ENCODE measurements around the gene EXOC4.

Gene EXOC4

GRCh38 chr7:133429371-133429770 is 176.5 kb downstream of the EXOC4 start:
- no peak for DNase-seq (ENCODE audit: low read depth)
- H3K36me3 ChIP-seq (ENCODE audit: control insufficient read depth, insufficient read depth, low read length, severe bottlenecking) = no peaks in the 10 kb centered on the region
- H3K4me1 ChIP-seq (ENCODE audit: control insufficient read depth, insufficient read depth, low read length) = peaks cover 23% of the 10 kb centered on the region
- H3K9me3 ChIP-seq (ENCODE audit: control insufficient read depth, low read length) = no peaks in the 10 kb centered on the region
- H3K27me3 ChIP-seq (replicated peaks; ENCODE audit: control insufficient read depth, insufficient read depth, low read length) = no peaks in the 10 kb centered on the region
- no peak overlapping the region for H3K9ac ChIP-seq (ENCODE audit: low read length)
- no peak overlapping the region for H3K4me3 ChIP-seq (ENCODE audit: low read length)

GRCh38 chr7:133431134-133431724 is 178.4 kb downstream of the EXOC4 start:
- Histone ChIP-seq H3K36me3 (ENCODE audit: control insufficient read depth, insufficient read depth, low read length, severe bottlenecking) (no peaks in the 10 kb centered on the region), H3K4me1 (ENCODE audit: control insufficient read depth, insufficient read depth, low read length) (peaks cover 40% of the 10 kb centered on the region)
- DNase-seq (ENCODE audit: low read depth) = no peak

GRCh38 chr7:133433165-133433812 is 180.4 kb downstream of the EXOC4 start:
- DNase-seq (ENCODE audit: low read depth) = no peak
- no peaks in the 10 kb centered on the region for H3K9me3 ChIP-seq (ENCODE audit: control insufficient read depth, low read length)
- H3K4me3 ChIP-seq (ENCODE audit: low read length) = no peak overlapping the region
- H3K36me3 ChIP-seq (ENCODE audit: control insufficient read depth, insufficient read depth, low read length, severe bottlenecking) = no peaks in the 10 kb centered on the region
- peaks cover 44% of the 10 kb centered on the region for H3K4me1 ChIP-seq (ENCODE audit: control insufficient read depth, insufficient read depth, low read length)
- no peaks in the 10 kb centered on the region for H3K27me3 ChIP-seq (replicated peaks; ENCODE audit: control insufficient read depth, insufficient read depth, low read length)
- no peak overlapping the region for H3K9ac ChIP-seq (ENCODE audit: low read length)

More at GRCh38 chr7:133431134-133431724, 178.4 kb downstream of the EXOC4 start:
- Histone ChIP-seq H3K9me3 (ENCODE audit: control insufficient read depth, low read length) (no peaks in the 10 kb centered on the region), H3K9ac (ENCODE audit: low read length) (no peak overlapping the region), H3K4me3 (ENCODE audit: low read length) (no peak overlapping the region), H3K27me3 (replicated peaks; ENCODE audit: control insufficient read depth, insufficient read depth, low read length) (no peaks in the 10 kb centered on the region)

GRCh38 chr7:133434246-133434865 is 181.5 kb downstream of the EXOC4 start:
- peak overlapping the region; percentile 86 for H3K9ac ChIP-seq (ENCODE audit: low read length)
- H3K4me3 ChIP-seq (ENCODE audit: low read length) = no peak overlapping the region
- no peaks in the 10 kb centered on the region for H3K36me3 ChIP-seq (ENCODE audit: control insufficient read depth, insufficient read depth, low read length, severe bottlenecking)
- peak; percentile 81 for DNase-seq (ENCODE audit: low read depth)
- H3K4me1 ChIP-seq (ENCODE audit: control insufficient read depth, insufficient read depth, low read length) = peaks cover 38% of the 10 kb centered on the region
- H3K27me3 ChIP-seq (replicated peaks; ENCODE audit: control insufficient read depth, insufficient read depth, low read length) = no peaks in the 10 kb centered on the region
- H3K9me3 ChIP-seq (ENCODE audit: control insufficient read depth, low read length) = no peaks in the 10 kb centered on the region

- no peaks in the 10 kb centered on the region for H3K27me3 ChIP-seq (replicated peaks; ENCODE audit: control insufficient read depth, insufficient read depth, low read length)
- no peaks in the 10 kb centered on the region for H3K36me3 ChIP-seq (ENCODE audit: control insufficient read depth, insufficient read depth, low read length, severe bottlenecking)
- DNase-seq (ENCODE audit: low read depth) = peak; percentile 95
- H3K4me3 ChIP-seq (ENCODE audit: low read length) = peak overlapping the region; percentile 50
- H3K9me3 ChIP-seq (ENCODE audit: control insufficient read depth, low read length) = no peaks in the 10 kb centered on the region
- H3K4me1 ChIP-seq (ENCODE audit: control insufficient read depth, insufficient read depth, low read length) = peaks cover 39% of the 10 kb centered on the region
- peak overlapping the region; percentile 86 for H3K9ac ChIP-seq (ENCODE audit: low read length)
These were observed 183.1 kb downstream of the EXOC4 start for GRCh38 chr7:133436014-133436428.

- no peaks in the 10 kb centered on the region for H3K36me3 ChIP-seq (ENCODE audit: control insufficient read depth, insufficient read depth, low read length, severe bottlenecking)
- no peak for DNase-seq (ENCODE audit: low read depth)
- H3K4me3 ChIP-seq (ENCODE audit: low read length) = no peak overlapping the region
- peaks cover 39% of the 10 kb centered on the region for H3K4me1 ChIP-seq (ENCODE audit: control insufficient read depth, insufficient read depth, low read length)
- no peaks in the 10 kb centered on the region for H3K9me3 ChIP-seq (ENCODE audit: control insufficient read depth, low read length)
- no peak overlapping the region for H3K9ac ChIP-seq (ENCODE audit: low read length)
- no peaks in the 10 kb centered on the region for H3K27me3 ChIP-seq (replicated peaks; ENCODE audit: control insufficient read depth, insufficient read depth, low read length)
These were observed 184.7 kb downstream of the EXOC4 start for GRCh38 chr7:133437544-133437943.

- H3K9me3 ChIP-seq (ENCODE audit: control insufficient read depth, low read length) = no peaks in the 10 kb centered on the region
- H3K4me1 ChIP-seq (ENCODE audit: control insufficient read depth, insufficient read depth, low read length) = peaks cover 6% of the 10 kb centered on the region
- H3K9ac ChIP-seq (ENCODE audit: low read length) = no peak overlapping the region
- H3K36me3 ChIP-seq (ENCODE audit: control insufficient read depth, insufficient read depth, low read length, severe bottlenecking) = no peaks in the 10 kb centered on the region
- DNase-seq (ENCODE audit: low read depth) = no peak
- no peak overlapping the region for H3K4me3 ChIP-seq (ENCODE audit: low read length)
- H3K27me3 ChIP-seq (replicated peaks; ENCODE audit: control insufficient read depth, insufficient read depth, low read length) = no peaks in the 10 kb centered on the region
These were observed 189.9 kb downstream of the EXOC4 start for GRCh38 chr7:133442818-133443217.

- H3K4me3 ChIP-seq (ENCODE audit: low read length) = no peak overlapping the region
- no peaks in the 10 kb centered on the region for H3K36me3 ChIP-seq (ENCODE audit: control insufficient read depth, insufficient read depth, low read length, severe bottlenecking)
- H3K27me3 ChIP-seq (replicated peaks; ENCODE audit: control insufficient read depth, insufficient read depth, low read length) = no peaks in the 10 kb centered on the region
- H3K9ac ChIP-seq (ENCODE audit: low read length) = no peak overlapping the region
- no peaks in the 10 kb centered on the region for H3K4me1 ChIP-seq (ENCODE audit: control insufficient read depth, insufficient read depth, low read length)
- H3K9me3 ChIP-seq (ENCODE audit: control insufficient read depth, low read length) = no peaks in the 10 kb centered on the region
- DNase-seq (ENCODE audit: low read depth) = no peak
These were observed 192.7 kb downstream of the EXOC4 start for GRCh38 chr7:133445617-133446016.

GRCh38 chr7:133448012-133448411 is 195.1 kb downstream of the EXOC4 start:
- Histone ChIP-seq H3K27me3 (replicated peaks; ENCODE audit: control insufficient read depth, insufficient read depth, low read length) (no peaks in the 10 kb centered on the region), H3K9me3 (ENCODE audit: control insufficient read depth, low read length) (no peaks in the 10 kb centered on the region), H3K9ac (ENCODE audit: low read length) (no peak overlapping the region), H3K4me3 (ENCODE audit: low read length) (no peak overlapping the region), H3K4me1 (ENCODE audit: control insufficient read depth, insufficient read depth, low read length) (no peaks in the 10 kb centered on the region), H3K36me3 (ENCODE audit: control insufficient read depth, insufficient read depth, low read length, severe bottlenecking) (no peaks in the 10 kb centered on the region)
- DNase-seq (ENCODE audit: low read depth) = no peak

- Histone ChIP-seq H3K4me3 (ENCODE audit: low read length) (no peak overlapping the region), H3K27me3 (replicated peaks; ENCODE audit: control insufficient read depth, insufficient read depth, low read length) (no peaks in the 10 kb centered on the region), H3K9ac (ENCODE audit: low read length) (no peak overlapping the region), H3K4me1 (ENCODE audit: control insufficient read depth, insufficient read depth, low read length) (no peaks in the 10 kb centered on the region), H3K9me3 (ENCODE audit: control insufficient read depth, low read length) (no peaks in the 10 kb centered on the region), H3K36me3 (ENCODE audit: control insufficient read depth, insufficient read depth, low read length, severe bottlenecking) (no peaks in the 10 kb centered on the region)
- no peak for DNase-seq (ENCODE audit: low read depth)
These were observed 199.7 kb downstream of the EXOC4 start for GRCh38 chr7:133452577-133452976.

- Histone ChIP-seq H3K36me3 (ENCODE audit: control insufficient read depth, insufficient read depth, low read length, severe bottlenecking) (no peaks in the 10 kb centered on the region), H3K4me3 (ENCODE audit: low read length) (no peak overlapping the region), H3K9ac (ENCODE audit: low read length) (no peak overlapping the region), H3K27me3 (replicated peaks; ENCODE audit: control insufficient read depth, insufficient read depth, low read length) (no peaks in the 10 kb centered on the region), H3K9me3 (ENCODE audit: control insufficient read depth, low read length) (no peaks in the 10 kb centered on the region), H3K4me1 (ENCODE audit: control insufficient read depth, insufficient read depth, low read length) (no peaks in the 10 kb centered on the region)
- DNase-seq (ENCODE audit: low read depth) = no peak
These were observed 205.8 kb downstream of the EXOC4 start for GRCh38 chr7:133458688-133459087.

All from adipocyte (in vitro differentiated cells).